GM19099 (cell line): ENCODE results near the gene ARHGEF33.

Experiments
- POLR2A ChIP-seq: IDR thresholded peaks from 3 replicates; pipeline ENCODE4 v1.6.1; 2011; ENCODE audit warnings: low read depth; ENCODE audit not compliant: insufficient read length; ENCODE audit errors: extremely low read depth

The ARHGEF33 gene

GRCh38 chr2:38900726-38901125 lies 11.1 kb downstream of the ARHGEF33 start:
- no peak for TF ChIP-seq POLR2A

- no peak for TF ChIP-seq POLR2A
Measured at GRCh38 chr2:38905251-38905650, 15.6 kb downstream of the ARHGEF33 start.

GRCh38 chr2:38907242-38907641 lies 17.6 kb downstream of the ARHGEF33 start:
- no peak for TF ChIP-seq POLR2A

GRCh38 chr2:38907743-38908562 lies 18.3 kb downstream of the ARHGEF33 start:
- no peak for TF ChIP-seq POLR2A

- no peak for TF ChIP-seq POLR2A
Measured at GRCh38 chr2:38909872-38910271, 20.2 kb downstream of the ARHGEF33 start.

GRCh38 chr2:38911191-38911590 lies 21.5 kb downstream of the ARHGEF33 start:
- TF ChIP-seq POLR2A, result no peak

GRCh38 chr2:38912619-38913018 lies 22.9 kb downstream of the ARHGEF33 start:
- no peak for TF ChIP-seq POLR2A

- no peak for TF ChIP-seq POLR2A
Measured at GRCh38 chr2:38922389-38922788, 32.7 kb downstream of the ARHGEF33 start.

- no peak for TF ChIP-seq POLR2A
Measured at GRCh38 chr2:38922902-38923301, 33.2 kb downstream of the ARHGEF33 start.

GRCh38 chr2:38925982-38926381 lies 36.3 kb downstream of the ARHGEF33 start:
- TF ChIP-seq POLR2A, result no peak

GRCh38 chr2:38930600-38930999 lies 40.9 kb downstream of the ARHGEF33 start:
- TF ChIP-seq POLR2A, result no peak

GRCh38 chr2:38932586-38932985 lies 42.9 kb downstream of the ARHGEF33 start:
- TF ChIP-seq POLR2A, result no peak

GRCh38 chr2:38933653-38934052 lies 44.0 kb downstream of the ARHGEF33 start:
- TF ChIP-seq POLR2A, result no peak

- TF ChIP-seq POLR2A, result no peak
Measured at GRCh38 chr2:38934742-38935141, 45.1 kb downstream of the ARHGEF33 start.

GRCh38 chr2:38935568-38936172 lies 46.0 kb downstream of the ARHGEF33 start:
- no peak for TF ChIP-seq POLR2A

GRCh38 chr2:38937548-38937947 lies 47.9 kb downstream of the ARHGEF33 start:
- no peak for TF ChIP-seq POLR2A
